OCI-LY1 (cell line): ENCODE measurements around the gene PIH1D1.

Source experiments
- H2AFZ ChIP-seq: fragments of 200-600 bp; sonication (generic), shearing (Covaris generic); 2 replicates; pipeline ENCODE4 v1.6.0; 2014; ENCODE audit warnings: antibody characterized with exemption, mild to moderate bottlenecking, low read length
- H3F3A ChIP-seq: fragments of 200-600 bp; sonication (generic), shearing (Covaris generic); 2 replicates; pipeline ENCODE4 v1.6.0; 2014; ENCODE audit warnings: mild to moderate bottlenecking, antibody characterized with exemption, low read length, moderate library complexity; ENCODE audit not compliant: insufficient read depth
- H3K27ac ChIP-seq: fragments of 200-600 bp; sonication (generic); 2 replicates; pipeline ENCODE4 v1.5.1; 2014; ENCODE audit warnings: low read length, mixed run types, mild to moderate bottlenecking, low read depth; ENCODE audit not compliant: poor library complexity, severe bottlenecking
- H3K27me3 ChIP-seq: fragments of 200-600 bp; sonication (generic); 2 replicates; pipeline ENCODE4 v1.6.0; 2014; ENCODE audit warnings: antibody characterized with exemption, mild to moderate bottlenecking, low read length, moderate library complexity; ENCODE audit not compliant: insufficient read depth
- H3K36me3 ChIP-seq: fragments of 200-600 bp; sonication (generic); 2 replicates; pipeline ENCODE4 v1.6.1; 2014; ENCODE audit warnings: mild to moderate bottlenecking, antibody characterized with exemption, low read length, moderate library complexity, mixed read lengths; ENCODE audit not compliant: insufficient read depth
- H3K4me1 ChIP-seq: fragments of 200-600 bp; sonication (generic); 2 replicates; pipeline ENCODE4 v1.5.1; 2014; ENCODE audit warnings: mild to moderate bottlenecking, low read length, moderate library complexity; ENCODE audit not compliant: insufficient read depth, severe bottlenecking
- H3K4me2 ChIP-seq: fragments of 200-600 bp; sonication (generic), shearing (Covaris generic); 2 replicates; pipeline ENCODE4 v1.6.1; 2014; ENCODE audit warnings: low read length
- H3K4me3 ChIP-seq: fragments of 200-600 bp; sonication (generic); 2 replicates; pipeline ENCODE4 v1.5.1; 2014; ENCODE audit warnings: low read length, low read depth, mild to moderate bottlenecking, mixed read lengths; ENCODE audit not compliant: poor library complexity, severe bottlenecking
- H3K79me2 ChIP-seq: fragments of 200-600 bp; shearing (Covaris generic); 2 replicates; pipeline ENCODE4 v1.6.1; 2016; ENCODE audit warnings: mixed run types, low read length, mixed read lengths; ENCODE audit not compliant: insufficient read depth
- H3K9ac ChIP-seq: fragments of 200-600 bp; sonication (generic), shearing (Covaris generic); 2 replicates; pipeline ENCODE4 v1.6.1; 2014; ENCODE audit warnings: mild to moderate bottlenecking, low read length, mixed read lengths
- H3K9me2 ChIP-seq: fragments of 200-600 bp; sonication (generic), shearing (Covaris generic); 2 replicates; pipeline ENCODE4 v1.6.1; 2014; ENCODE audit warnings: low read depth, mild to moderate bottlenecking, low read length, mixed read lengths
- H3K9me3 ChIP-seq: fragments of 200-600 bp; shearing (Covaris generic); 2 replicates; pipeline ENCODE4 v1.6.1; 2014; ENCODE audit warnings: low read length, mixed read lengths
- H4K20me1 ChIP-seq: fragments of 200-600 bp; sonication (generic), shearing (Covaris generic); 2 replicates; pipeline ENCODE4 v1.6.0; 2016; ENCODE audit warnings: mild to moderate bottlenecking, low read length; ENCODE audit not compliant: insufficient read depth
- CTCF ChIP-seq: fragments of 200-600 bp; sonication (generic), shearing (Covaris generic); IDR thresholded peaks from 2 replicates; pipeline ENCODE4 v1.5.1; 2017; ENCODE audit warnings: mild to moderate bottlenecking, antibody characterized with exemption, low read length, moderate library complexity, mixed read lengths
- EZH2 ChIP-seq: fragments of 200-600 bp; sonication (generic), shearing (Covaris generic); IDR thresholded peaks from 2 replicates; pipeline ENCODE4 v1.8.0; 2017; ENCODE audit warnings: borderline replicate concordance, mixed run types, mild to moderate bottlenecking, antibody characterized with exemption, low read length, moderate library complexity, mixed read lengths

Gene PIH1D1

GRCh38 chr19:49420227-49420626 lies 31.4 kb downstream of the PIH1D1 start:
- Histone ChIP-seq H3K27me3 (peaks cover 5% of the 10 kb centered on the region; the same call in 1 of the 2 replicates), H3K27ac (no peak overlapping the region), H3K9me2 (no peaks in the 10 kb centered on the region), H3K79me2 (no peaks in the 10 kb centered on the region), H3K4me3 (no peak overlapping the region), H3K36me3 (no peaks in the 10 kb centered on the region), H3F3A (no peaks in the 10 kb centered on the region), H4K20me1 (no peaks in the 10 kb centered on the region), H3K4me1 (peaks cover 10% of the 10 kb centered on the region), H3K9me3 (no peaks in the 10 kb centered on the region), H2AFZ (no peak overlapping the region), H3K4me2 (no peak overlapping the region), H3K9ac (no peak overlapping the region)
- TF ChIP-seq CTCF (no peak), EZH2 (no peak)

- H3K4me2 ChIP-seq: no peak overlapping the region
These were observed 32.4 kb downstream of the PIH1D1 start for GRCh38 chr19:49419173-49419572.

DNA sequence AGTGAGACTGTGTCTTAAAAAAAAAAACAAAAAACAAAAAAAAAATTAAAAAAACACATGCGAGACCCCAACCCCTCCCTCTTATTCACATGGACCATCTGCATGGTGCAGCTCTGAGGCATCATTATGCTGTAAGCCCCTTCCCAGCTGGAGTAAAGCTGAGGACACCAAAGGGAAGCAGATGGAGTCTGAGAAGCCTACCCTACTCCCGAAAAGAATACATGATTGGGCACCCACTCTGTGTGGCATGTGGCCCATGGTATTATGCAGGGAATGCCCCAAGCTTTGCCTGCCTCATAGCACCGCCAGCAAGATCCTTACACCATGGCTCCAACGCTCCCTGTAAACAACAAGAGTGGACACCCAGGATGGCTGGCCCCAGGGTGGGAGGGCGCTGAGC lies 33.1 kb downstream of the PIH1D1 start:
- Histone ChIP-seq H3K79me2 (no peaks in the 10 kb centered on the region), H4K20me1 (no peaks in the 10 kb centered on the region), H3K9me3 (no peaks in the 10 kb centered on the region), H3K9ac (no peak overlapping the region), H3K4me2 (no peak overlapping the region), H3K4me3 (no peak overlapping the region), H2AFZ (no peak overlapping the region), H3K4me1 (peaks cover 18% of the 10 kb centered on the region), H3K27ac (no peak overlapping the region), H3K36me3 (no peaks in the 10 kb centered on the region), H3K9me2 (no peaks in the 10 kb centered on the region), H3K27me3 (peaks cover 4% of the 10 kb centered on the region; the same call in 1 of the 2 replicates), H3F3A (no peaks in the 10 kb centered on the region)
- TF ChIP-seq EZH2 (no peak), CTCF (no peak)

More at GRCh38 chr19:49419173-49419572, 32.4 kb downstream of the PIH1D1 start:
- peaks cover 4% of the 10 kb centered on the region; the same call in 1 of the 2 replicates for H3K27me3 ChIP-seq
- no peak for TF ChIP-seq CTCF
- TF ChIP-seq EZH2: no peak
- no peak overlapping the region for H2AFZ ChIP-seq
- H3K9me2 ChIP-seq: no peaks in the 10 kb centered on the region
- no peak overlapping the region for H3K4me3 ChIP-seq
- no peaks in the 10 kb centered on the region for H3K9me3 ChIP-seq
- H3K4me1 ChIP-seq: peaks cover 18% of the 10 kb centered on the region
- no peaks in the 10 kb centered on the region for H3K79me2 ChIP-seq
- no peaks in the 10 kb centered on the region for H3F3A ChIP-seq
- no peak overlapping the region for H3K27ac ChIP-seq
- no peak overlapping the region for H3K9ac ChIP-seq
- H4K20me1 ChIP-seq: no peaks in the 10 kb centered on the region
- no peaks in the 10 kb centered on the region for H3K36me3 ChIP-seq
